ENCODE measurements around the gene TMEM273.

Gene TMEM273

GRCh38 chr10:49218480-49218879 lies 30.3 kb upstream of the TMEM273 start:
- DNase-seq (ENCODE audit: extremely low read depth, low read depth), result no peak
- TF ChIP-seq, protein P1, sequence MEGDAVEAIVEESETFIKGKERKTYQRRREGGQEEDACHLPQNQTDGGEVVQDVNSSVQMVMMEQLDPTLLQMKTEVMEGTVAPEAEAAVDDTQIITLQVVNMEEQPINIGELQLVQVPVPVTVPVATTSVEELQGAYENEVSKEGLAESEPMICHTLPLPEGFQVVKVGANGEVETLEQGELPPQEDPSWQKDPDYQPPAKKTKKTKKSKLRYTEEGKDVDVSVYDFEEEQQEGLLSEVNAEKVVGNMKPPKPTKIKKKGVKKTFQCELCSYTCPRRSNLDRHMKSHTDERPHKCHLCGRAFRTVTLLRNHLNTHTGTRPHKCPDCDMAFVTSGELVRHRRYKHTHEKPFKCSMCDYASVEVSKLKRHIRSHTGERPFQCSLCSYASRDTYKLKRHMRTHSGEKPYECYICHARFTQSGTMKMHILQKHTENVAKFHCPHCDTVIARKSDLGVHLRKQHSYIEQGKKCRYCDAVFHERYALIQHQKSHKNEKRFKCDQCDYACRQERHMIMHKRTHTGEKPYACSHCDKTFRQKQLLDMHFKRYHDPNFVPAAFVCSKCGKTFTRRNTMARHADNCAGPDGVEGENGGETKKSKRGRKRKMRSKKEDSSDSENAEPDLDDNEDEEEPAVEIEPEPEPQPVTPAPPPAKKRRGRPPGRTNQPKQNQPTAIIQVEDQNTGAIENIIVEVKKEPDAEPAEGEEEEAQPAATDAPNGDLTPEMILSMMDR (IDR thresholded peaks at IDR 0.05; ENCODE audit: low read depth, low read length), result no peak

DNA sequence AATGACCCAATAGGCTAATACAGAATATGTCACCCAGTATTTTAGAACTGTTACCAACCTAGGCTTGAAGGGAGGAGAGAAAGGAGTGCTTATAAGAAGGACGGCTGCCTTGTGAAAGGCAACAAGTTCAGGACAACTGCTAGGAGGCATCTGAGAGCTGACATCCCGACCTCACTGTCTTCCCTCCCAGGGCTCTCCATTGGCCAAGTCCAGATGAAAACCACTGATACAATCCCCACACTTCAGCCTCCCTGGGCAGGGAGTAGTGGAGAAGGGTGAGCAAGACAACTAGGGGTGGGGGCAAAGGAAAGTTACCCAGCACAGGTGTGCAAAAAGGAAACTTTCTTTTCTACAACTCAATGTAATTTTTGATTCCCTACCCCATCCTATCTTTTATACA lies 29.5 kb upstream of the TMEM273 start:
- no peak for DNase-seq (ENCODE audit: extremely low read depth, low read depth)
- TF ChIP-seq, protein P1 (IDR thresholded peaks at IDR 0.05; ENCODE audit: low read depth, low read length), result no peak

DNA sequence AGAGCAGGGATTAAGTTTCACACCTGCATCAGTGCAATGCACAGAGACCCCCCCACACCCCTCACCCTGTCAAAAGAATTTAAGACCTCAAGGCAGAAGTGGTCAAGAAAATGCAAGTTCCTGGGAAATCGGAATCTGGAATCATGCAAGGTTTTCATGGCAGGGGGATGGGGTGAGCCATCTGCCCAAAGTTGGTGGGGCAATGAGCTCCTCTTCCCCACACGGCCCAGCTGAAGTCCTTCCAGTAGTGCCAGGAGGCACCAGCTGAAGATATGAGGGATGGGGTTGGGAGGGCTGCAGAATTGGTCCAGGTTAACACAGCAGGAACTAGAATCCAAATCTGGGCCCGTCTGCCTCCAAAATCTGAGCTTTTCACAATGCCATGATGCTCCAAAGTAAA lies 25.0 kb upstream of the TMEM273 start:
- TF ChIP-seq, protein P1 (IDR thresholded peaks at IDR 0.05; ENCODE audit: low read depth, low read length), result no peak
- no peak for DNase-seq (ENCODE audit: extremely low read depth, low read depth)

DNA sequence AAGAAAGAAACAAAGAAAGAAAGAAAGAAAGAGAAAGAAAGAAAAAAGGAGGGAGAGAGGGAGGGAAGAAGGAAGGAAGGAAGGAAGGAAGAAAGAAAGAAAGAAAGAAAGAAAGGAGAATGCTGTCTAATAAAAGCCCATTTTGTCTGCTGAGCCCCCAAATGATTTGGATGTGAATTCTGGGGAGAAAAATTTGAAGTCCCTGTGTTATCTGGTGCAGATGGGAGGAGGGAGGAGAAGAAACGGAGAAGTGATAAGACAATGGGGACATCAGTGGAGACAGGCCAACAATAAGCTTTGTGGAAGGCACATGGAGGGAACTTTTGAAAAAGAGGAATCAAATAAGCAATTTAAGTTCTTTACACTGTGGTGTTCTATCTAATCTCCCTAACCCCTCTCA lies 24.6 kb upstream of the TMEM273 start:
- TF ChIP-seq, protein P1 (IDR thresholded peaks at IDR 0.05; ENCODE audit: low read depth, low read length), result no peak

DNA sequence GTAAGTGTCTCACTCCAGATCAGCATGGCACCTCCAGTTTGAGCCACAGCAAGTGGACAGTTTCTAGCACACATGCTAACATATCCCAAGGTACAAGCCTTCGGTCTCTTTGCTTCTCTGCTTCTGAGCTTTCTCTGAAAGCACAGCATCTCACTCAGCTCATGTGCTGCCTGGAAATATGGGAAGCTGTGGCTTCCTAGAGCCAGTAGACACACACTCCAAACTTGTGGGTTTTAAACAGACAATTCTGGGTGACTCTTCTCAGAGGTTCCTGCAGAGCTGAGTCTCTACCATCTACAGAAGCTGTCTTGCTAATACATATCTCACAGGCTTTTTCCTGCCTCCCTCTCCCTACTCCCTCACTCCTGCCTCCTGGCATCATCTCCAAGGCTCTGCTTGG lies 23.9 kb upstream of the TMEM273 start:
- no peak for DNase-seq (ENCODE audit: extremely low read depth, low read depth)
- TF ChIP-seq, protein P1 (IDR thresholded peaks at IDR 0.05; ENCODE audit: low read depth, low read length), result no peak

More for the DNA sequence above, 24.6 kb upstream of the TMEM273 start:
- DNase-seq (ENCODE audit: extremely low read depth, low read depth), result no peak

DNA sequence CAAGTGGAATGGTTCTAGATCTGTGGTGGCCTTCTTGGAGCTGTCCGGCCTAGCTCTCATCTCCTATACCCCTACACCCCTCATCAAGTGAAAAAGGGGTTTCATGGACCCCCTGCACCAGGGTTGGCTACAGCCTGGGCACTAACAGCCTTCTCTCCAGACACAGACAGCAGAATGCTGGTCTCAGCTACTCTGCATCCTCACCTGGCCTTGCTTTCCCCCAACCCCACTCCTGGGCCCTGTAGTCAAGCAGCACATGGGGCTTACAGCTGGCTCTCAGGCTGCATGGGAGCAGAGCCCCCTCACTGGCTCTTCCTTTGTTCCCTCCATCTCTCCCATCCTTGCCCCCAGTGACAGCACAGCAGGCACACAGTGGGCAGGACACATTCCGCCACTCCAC lies 20.8 kb upstream of the TMEM273 start:
- no peak for DNase-seq (ENCODE audit: extremely low read depth, low read depth)
- TF ChIP-seq, protein P1 (IDR thresholded peaks at IDR 0.05; ENCODE audit: low read depth, low read length), result no peak

DNA sequence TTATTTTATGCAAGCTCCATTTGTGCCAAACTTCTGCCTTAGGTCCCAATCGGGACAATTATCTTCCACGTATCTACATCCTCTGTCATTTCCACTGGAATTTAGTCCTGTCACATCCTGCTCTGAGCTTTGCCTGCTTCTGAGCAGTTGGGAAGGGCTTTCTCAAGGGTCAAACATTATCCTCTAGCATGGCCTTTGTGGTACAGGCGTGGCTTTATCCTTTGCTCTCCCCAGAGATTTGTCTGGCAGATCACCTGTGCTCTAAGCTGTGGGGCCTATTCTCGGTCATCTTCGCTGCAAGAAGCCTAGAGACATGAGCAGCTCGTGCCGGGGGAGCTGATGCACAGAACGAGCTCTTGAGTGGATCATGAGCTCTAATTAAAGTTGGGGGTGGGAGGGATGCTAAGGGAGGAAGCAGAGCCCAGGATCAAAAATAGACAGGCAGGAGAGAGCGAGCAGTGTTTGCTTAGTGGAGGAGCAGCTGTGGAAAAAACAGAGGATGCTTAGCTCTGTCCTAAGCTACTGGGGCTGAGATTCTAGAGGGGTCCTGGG lies 19.8 kb upstream of the TMEM273 start:
- no peak for DNase-seq (ENCODE audit: extremely low read depth, low read depth)
- TF ChIP-seq, protein P1 (IDR thresholded peaks at IDR 0.05; ENCODE audit: low read depth, low read length), result no peak
